Omental fat pad (tissue), 4 donors: ENCODE data around the gene ERBB4. TPM values are rescaled to one million over a fixed set of nuclear protein-coding genes. Genes with fewer than 3 reads are reported as not detected.
A peak's percentile ranks its signal among the peaks of the same experiment; 100 is the strongest.

Experiments used
- ATAC-seq: fragments of 150-250 bp; one replicate; pipeline ENCODE4 v1.9.1; 2016; ENCODE audit warnings: mild to moderate bottlenecking, moderate library complexity; ENCODE audit not compliant: low FRiP score
- DNase-seq: peaks from one replicate; pipeline ENCODE4 v3.0.0-alpha.2; 2019; ENCODE audit warnings: low spot score
- CTCF ChIP-seq, 3 donors: fragments of 450-650 bp; IDR thresholded peaks; one replicate each; pipeline ENCODE4 v1.5.1; 2016 to 2017; ENCODE audit warnings: antibody characterized with exemption in 3 of 3, mild to moderate bottlenecking in 3 of 3, moderate library complexity in 2 of 3
- total RNA-seq, 4 donors: library from RNA; depleted of rRNA; stranded (reverse); fragments of >200 nt; gene quantifications; one replicate each; pipeline ENCODE4 v1.1.0, GENCODE V29; 2016

Gene ERBB4
- total RNA-seq, 4 donors from 2014 or later: 0.16 to 7.7 (median 2.1) TPM

DNA sequence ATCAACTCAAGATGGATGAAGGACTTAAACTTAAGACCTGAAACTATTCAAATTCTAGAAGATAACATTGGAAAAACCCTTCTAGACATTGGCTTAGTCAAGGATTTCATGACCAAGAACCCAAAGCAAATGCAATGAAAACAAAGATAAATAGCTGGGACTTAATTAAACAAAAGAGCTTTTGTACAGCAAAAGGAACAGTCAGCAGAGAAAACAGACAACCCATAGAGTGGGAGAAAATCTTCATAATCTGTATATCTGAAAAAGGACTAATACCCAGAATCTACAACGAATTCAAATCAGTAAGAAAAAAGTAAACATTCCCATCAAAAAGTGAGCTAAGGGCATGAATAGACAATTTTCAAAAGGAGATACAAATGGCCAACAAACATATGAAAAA is 171.2 kb downstream of the ERBB4 start:
- TF ChIP-seq CTCF (IDR thresholded peaks at IDR 0.05): no peak
- ATAC-seq: no peak
- no peak for DNase-seq

- no peak for DNase-seq
- ATAC-seq: peak; percentile 81
- no peak for TF ChIP-seq CTCF (IDR thresholded peaks at IDR 0.05)
These were observed 174.3 kb downstream of the ERBB4 start for GRCh38 chr2:212364112-212364985.

- DNase-seq (no peak), ATAC-seq (no peak)
- no peak for TF ChIP-seq CTCF (IDR thresholded peaks at IDR 0.05)
These were observed 177.3 kb downstream of the ERBB4 start for GRCh38 chr2:212361174-212361756.

DNA sequence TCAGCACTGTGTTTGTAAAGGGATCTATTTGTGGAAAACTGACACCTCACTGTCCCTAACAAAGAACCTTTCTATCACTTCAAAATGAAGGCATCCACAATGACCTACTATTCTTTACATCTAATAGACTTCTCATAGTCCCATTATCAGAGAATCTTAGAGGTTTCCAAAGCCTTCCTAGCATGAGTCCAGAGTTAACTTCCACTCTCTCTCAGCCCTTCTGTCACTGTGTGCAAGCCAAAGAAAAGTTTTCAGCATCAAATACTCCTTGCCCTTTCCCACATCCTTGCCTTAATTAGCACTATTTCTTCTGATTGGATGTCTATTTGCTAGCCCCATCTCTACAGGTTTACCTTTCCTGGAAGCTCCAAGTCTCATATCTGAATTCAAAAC is 178.5 kb downstream of the ERBB4 start:
- DNase-seq: no peak
- no peak for TF ChIP-seq CTCF (IDR thresholded peaks at IDR 0.05)

DNA sequence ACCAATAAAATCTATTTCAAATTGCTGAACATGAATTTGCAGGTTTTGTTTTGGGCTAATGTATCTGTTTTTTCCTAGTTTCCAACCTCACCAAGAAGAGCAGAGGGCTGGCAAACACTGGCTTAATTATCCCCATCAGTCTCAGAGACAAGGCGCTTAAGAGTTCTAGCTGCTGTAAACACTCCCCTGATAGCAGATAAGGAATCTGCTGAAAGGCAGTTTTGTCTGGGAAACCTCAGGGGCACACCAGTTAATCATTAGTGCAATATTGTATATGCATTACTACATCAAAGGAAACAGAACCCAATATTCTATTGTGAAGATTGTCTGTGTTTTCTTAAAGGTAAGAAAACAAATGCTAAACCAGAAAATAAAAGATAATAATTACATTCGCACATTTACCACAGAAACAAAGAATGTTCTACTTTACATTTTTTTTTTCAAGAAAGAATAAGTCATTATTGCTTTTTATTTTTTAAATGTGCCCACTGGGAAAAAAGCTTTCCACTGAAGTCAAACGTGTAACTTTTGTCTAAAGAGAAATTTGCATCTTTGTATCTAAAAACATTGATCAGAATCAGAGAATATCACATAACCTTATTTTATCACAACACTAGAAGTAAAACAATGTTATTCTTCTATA is 179.1 kb downstream of the ERBB4 start:
- no peak for ATAC-seq
- TF ChIP-seq CTCF (IDR thresholded peaks at IDR 0.05): no peak
- DNase-seq: no peak

More for the DNA sequence above, 178.5 kb downstream of the ERBB4 start:
- no peak for ATAC-seq

GRCh38 chr2:212357606-212358005 is 181.0 kb downstream of the ERBB4 start:
- ATAC-seq (no peak), DNase-seq (no peak)
- TF ChIP-seq CTCF (IDR thresholded peaks at IDR 0.05): no peak
